AG04449 (cell line): ENCODE results near the gene LPCAT2.

ENCODE experiments used
- CTCF ChIA-PET: fragments of 350-600 bp; formaldehyde crosslinking; extraction: SDS; loops from one replicate; lab custom pipeline; 2021; ENCODE audit warnings: antibody characterized with exemption; lab: Yijun Ruan, JAX
- POLR2A ChIA-PET: fragments of 400-600, 350-600 bp; formaldehyde crosslinking; extraction: SDS; loops from one replicate; lab custom pipeline; 2020; ENCODE audit warnings: antibody characterized with exemption, inconsistent platforms; lab: Yijun Ruan, JAX
- DNase-seq: peaks from one replicate; pipeline ENCODE4 v3.0.0-alpha.2; 2010; ENCODE audit warnings: low read depth, low spot score
- H3K4me3 ChIP-seq: 2 replicates; pipeline ENCODE4 v1.5.1; 2011; ENCODE audit warnings: low read depth, mild to moderate bottlenecking, control low read depth, low read length
- TF ChIP-seq, protein P1 (sequence below): IDR thresholded peaks from one replicate; pipeline ENCODE4 v1.5.1; 2011; ENCODE audit warnings: mild to moderate bottlenecking, moderate library complexity, low read length, control low read depth, inconsistent platforms; ENCODE audit not compliant: insufficient read depth; ENCODE audit errors: missing control alignments

LPCAT2 gene

DNA sequence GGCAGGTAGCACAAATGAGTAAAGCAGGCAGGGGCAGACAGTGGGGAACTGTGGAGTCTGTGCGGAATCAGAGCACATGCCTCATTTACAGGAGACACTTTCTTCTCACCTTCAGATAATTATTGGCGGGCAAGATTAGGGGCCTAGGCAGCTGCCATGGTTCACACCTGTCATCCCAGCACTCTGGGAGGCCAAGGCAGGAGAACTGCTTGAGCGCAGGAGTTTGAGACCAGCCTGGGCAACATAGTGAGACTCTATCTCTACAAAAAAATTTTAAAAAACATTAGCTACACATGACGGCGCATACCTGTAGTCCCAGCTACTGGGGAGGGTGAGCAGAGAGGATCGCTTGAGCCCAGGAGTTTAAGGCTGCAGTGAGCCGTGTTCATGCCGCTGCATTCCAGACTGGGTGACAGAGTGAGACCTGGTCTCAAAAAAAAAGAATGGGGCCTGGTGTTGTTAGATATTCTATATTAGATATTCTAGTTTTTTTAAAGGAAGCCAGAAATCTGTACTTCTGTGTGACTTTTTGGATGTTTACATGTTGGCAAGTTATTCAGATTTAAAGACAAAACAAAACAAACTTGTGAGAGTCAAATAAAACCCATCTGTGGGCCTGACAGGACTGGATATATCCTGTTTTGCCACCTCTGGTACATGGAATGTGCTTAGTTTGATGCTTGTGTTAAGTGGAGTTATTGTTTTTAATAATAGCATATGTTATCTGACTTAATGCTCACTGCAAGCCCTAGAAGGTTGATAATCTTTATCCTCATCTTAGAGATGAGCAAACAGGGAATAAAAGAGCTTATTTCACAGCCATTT lies 4.9 kb upstream of the LPCAT2 start:
- H3K4me3 ChIP-seq: no peak overlapping the region
- TF ChIP-seq, protein P1, sequence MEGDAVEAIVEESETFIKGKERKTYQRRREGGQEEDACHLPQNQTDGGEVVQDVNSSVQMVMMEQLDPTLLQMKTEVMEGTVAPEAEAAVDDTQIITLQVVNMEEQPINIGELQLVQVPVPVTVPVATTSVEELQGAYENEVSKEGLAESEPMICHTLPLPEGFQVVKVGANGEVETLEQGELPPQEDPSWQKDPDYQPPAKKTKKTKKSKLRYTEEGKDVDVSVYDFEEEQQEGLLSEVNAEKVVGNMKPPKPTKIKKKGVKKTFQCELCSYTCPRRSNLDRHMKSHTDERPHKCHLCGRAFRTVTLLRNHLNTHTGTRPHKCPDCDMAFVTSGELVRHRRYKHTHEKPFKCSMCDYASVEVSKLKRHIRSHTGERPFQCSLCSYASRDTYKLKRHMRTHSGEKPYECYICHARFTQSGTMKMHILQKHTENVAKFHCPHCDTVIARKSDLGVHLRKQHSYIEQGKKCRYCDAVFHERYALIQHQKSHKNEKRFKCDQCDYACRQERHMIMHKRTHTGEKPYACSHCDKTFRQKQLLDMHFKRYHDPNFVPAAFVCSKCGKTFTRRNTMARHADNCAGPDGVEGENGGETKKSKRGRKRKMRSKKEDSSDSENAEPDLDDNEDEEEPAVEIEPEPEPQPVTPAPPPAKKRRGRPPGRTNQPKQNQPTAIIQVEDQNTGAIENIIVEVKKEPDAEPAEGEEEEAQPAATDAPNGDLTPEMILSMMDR: no peak
- ChIA-PET CTCF (interaction anchor here (0.8 to 5.6 kb wide), 6 partner anchors 10 to 200 kb away, joined by 3 to 44 read pairs (median 15); no protein-coding TSS in a partner anchor), POLR2A (interaction anchor here (1.4 kb wide), 1 partner anchor 11 kb away, joined by 4 read pairs; no protein-coding TSS in a partner anchor)
- DNase-seq: no peak

DNA sequence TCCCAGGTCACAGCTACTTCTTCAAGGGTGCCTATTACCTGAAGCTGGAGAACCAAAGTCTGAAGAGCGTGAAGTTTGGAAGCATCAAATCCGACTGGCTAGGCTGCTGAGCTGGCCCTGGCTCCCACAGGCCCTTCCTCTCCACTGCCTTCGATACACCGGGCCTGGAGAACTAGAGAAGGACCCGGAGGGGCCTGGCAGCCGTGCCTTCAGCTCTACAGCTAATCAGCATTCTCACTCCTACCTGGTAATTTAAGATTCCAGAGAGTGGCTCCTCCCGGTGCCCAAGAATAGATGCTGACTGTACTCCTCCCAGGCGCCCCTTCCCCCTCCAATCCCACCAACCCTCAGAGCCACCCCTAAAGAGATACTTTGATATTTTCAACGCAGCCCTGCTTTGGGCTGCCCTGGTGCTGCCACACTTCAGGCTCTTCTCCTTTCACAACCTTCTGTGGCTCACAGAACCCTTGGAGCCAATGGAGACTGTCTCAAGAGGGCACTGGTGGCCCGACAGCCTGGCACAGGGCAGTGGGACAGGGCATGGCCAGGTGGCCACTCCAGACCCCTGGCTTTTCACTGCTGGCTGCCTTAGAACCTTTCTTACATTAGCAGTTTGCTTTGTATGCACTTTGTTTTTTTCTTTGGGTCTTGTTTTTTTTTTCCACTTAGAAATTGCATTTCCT lies 3.4 kb upstream of the LPCAT2 start:
- DNase-seq: no peak
- ChIA-PET POLR2A (interaction anchor here (1.3 to 1.4 kb wide), 2 partner anchors 9 to 26 kb away, joined by 4 to 7 read pairs; no protein-coding TSS in a partner anchor), CTCF (interaction anchor here (1.0 to 5.6 kb wide), 2 partner anchors 39 to 40 kb away, joined by 3 to 44 read pairs; no protein-coding TSS in a partner anchor)
- H3K4me3 ChIP-seq: no peak overlapping the region
- TF ChIP-seq, protein P1: no peak

DNA sequence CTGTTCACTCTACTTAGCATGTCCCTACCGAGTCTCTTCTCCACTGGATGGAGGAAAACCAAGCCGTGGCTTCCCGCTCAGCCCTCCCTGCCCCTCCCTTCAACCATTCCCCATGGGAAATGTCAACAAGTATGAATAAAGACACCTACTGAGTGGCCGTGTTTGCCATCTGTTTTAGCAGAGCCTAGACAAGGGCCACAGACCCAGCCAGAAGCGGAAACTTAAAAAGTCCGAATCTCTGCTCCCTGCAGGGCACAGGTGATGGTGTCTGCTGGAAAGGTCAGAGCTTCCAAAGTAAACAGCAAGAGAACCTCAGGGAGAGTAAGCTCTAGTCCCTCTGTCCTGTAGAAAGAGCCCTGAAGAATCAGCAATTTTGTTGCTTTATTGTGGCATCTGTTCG lies 2.8 kb upstream of the LPCAT2 start:
- no peak overlapping the region for H3K4me3 ChIP-seq
- ChIA-PET CTCF (interaction anchor here (1.5 kb wide), 1 partner anchor 10 kb away, joined by 3 read pairs; no protein-coding TSS in a partner anchor), POLR2A (interaction anchor here (1.3 kb wide), 1 partner anchor 26 kb away, joined by 7 read pairs; no protein-coding TSS in a partner anchor)
- no peak for DNase-seq
- TF ChIP-seq, protein P1: no peak

DNA sequence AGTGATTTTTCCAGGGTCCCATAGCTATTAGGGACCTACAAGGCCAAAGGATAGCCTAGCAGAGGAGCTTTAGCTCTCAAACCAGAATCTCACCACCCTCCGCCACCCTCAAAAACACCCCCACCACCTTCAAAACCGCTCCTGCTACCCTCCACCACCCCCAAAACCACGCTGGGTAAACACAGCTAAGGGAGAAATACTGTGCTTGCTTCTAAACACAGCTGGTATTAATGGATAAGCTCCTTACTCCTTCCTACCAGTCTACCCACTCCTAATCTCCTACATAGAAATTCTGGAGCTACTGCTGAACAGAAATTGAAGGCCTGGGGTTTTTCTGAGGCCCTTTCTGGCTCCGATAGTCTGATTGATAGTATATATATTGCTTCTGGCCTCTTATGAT lies 2.2 kb upstream of the LPCAT2 start:
- CTCF ChIA-PET: interaction anchor here (1.5 kb wide), 1 partner anchor 10 kb away, joined by 3 read pairs; no protein-coding TSS in a partner anchor
- POLR2A ChIA-PET: no interaction called here

DNA sequence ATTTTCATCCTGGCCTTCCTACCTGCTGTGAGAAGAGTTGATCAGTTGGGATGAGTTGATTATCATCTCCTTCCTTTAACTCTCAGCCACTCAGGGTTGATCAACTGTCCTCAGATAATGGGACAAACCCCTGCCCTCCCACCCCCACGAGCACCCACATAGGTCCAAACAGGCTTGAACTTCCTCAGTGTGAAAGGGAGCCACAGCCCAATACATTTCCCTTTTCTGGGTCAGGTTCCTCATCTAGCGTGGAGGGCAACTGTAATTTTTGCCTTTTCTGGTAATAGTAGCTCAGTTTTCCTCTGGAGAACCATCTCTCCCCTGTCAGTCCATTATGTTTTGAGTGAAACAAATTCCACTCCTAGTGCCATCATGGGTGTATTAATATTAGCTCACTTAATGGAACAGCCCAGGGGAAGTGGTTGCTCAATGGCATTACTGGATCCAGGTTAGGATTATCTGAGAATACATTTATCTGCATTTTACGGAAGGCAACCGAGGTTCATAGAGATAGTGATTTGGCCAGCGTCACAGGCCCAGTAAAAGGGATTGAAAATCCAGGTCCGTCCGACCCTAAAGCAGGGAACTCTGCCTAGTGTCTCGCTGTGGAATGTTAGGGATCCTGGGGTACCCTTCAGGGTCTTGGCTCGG lies 476 bp upstream of the LPCAT2 start:
- DNase-seq: no peak
- ChIA-PET CTCF (no interaction called here), POLR2A (no interaction called here)
- peak overlapping the region; percentile 77 for H3K4me3 ChIP-seq
- TF ChIP-seq, protein P1: no peak

More for the DNA sequence above, 2.2 kb upstream of the LPCAT2 start:
- TF ChIP-seq, protein P1: no peak
- DNase-seq: no peak
- no peak overlapping the region for H3K4me3 ChIP-seq
